Measurements from ENCODE around the gene ISM2. TPM values are rescaled to one million over a fixed set of nuclear protein-coding genes. Genes with fewer than 3 reads are reported as not detected.

ISM2 gene
- total RNA-seq, 4 donors from 2014 or later, result not detected

GRCh38 chr14:77470224-77470870, 28.3 kb downstream of the ISM2 start:
- no peak overlapping the region for H3K27ac ChIP-seq
- peaks cover 0 to 44% (median 0%) of the 10 kb centered on the region in 3 donors for H3K36me3 ChIP-seq
- no peak for DNase-seq

DNA sequence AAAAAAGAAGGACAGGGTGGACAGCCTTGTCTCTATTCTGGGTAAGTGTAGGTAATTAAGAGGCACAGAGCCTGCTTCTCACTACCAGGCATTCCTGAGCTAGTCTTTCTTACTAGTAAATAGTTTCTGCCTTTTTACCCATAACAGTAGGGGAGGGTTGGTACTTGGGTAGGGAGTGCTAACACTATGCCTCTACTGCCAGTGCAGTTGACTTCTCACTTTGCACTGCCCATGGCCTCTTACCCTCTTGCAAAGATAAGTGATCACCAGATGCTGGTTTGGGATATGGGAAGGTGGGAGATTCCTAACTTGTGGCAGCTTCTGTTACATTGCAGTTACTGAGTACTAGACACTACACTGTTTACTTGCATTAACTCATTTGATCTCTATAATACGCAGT, 29.1 kb downstream of the ISM2 start:
- H3K27ac ChIP-seq, result no peak overlapping the region
- TF ChIP-seq POLR2A (IDR thresholded peaks at IDR 0.05) (no peak), CTCF (IDR thresholded peaks at IDR 0.05) (no peak)
- H3K4me1 ChIP-seq, result no peaks in the 10 kb centered on the region
- no peak for DNase-seq
- no peaks in the 10 kb centered on the region for H3K27me3 ChIP-seq
- no peaks in the 10 kb centered on the region for H3K9me3 ChIP-seq
- no peak overlapping the region for H3K4me3 ChIP-seq
- H3K36me3 ChIP-seq, result peaks cover 0 to 52% (median 0%) of the 10 kb centered on the region in 3 donors

More at GRCh38 chr14:77470224-77470870, 28.3 kb downstream of the ISM2 start:
- TF ChIP-seq POLR2A (IDR thresholded peaks at IDR 0.05), result no peak
- no peak for TF ChIP-seq CTCF (IDR thresholded peaks at IDR 0.05)
- Histone ChIP-seq H3K4me3 (no peak overlapping the region), H3K4me1 (no peaks in the 10 kb centered on the region), H3K9me3 (no peaks in the 10 kb centered on the region), H3K27me3 (no peaks in the 10 kb centered on the region)

- Histone ChIP-seq H3K27me3 (no peaks in the 10 kb centered on the region), H3K4me3 (no peak overlapping the region), H3K27ac (no peak overlapping the region), H3K36me3 (peaks cover 0 to 57% (median 0%) of the 10 kb centered on the region in 3 donors), H3K9me3 (no peaks in the 10 kb centered on the region), H3K4me1 (no peaks in the 10 kb centered on the region)
- TF ChIP-seq POLR2A (IDR thresholded peaks at IDR 0.05) (no peak), CTCF (IDR thresholded peaks at IDR 0.05) (no peak)
- no peak for DNase-seq
Measured at GRCh38 chr14:77469067-77469505, 29.5 kb downstream of the ISM2 start.

DNA sequence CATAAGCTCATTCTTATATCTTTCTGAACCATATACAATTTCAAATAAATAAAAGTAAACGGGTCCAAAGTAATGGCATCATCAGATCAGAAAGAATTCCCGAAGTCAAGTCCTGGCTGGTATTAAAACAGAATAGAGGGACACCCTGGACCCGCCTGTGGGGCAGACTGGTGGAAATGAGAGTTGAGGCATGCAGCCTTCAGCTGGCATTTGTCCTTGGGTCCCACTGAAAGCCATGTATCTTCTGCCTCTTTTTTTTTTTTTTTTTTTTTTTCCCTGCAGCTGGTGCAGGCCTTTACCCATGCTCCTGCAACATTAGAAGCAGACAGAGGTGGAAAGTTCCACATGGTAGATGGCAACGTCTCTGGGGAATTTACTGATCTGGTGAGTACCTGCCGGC, 30.8 kb downstream of the ISM2 start:
- Histone ChIP-seq H3K4me3 (no peak overlapping the region), H3K4me1 (no peaks in the 10 kb centered on the region), H3K27ac (no peak overlapping the region), H3K9me3 (no peaks in the 10 kb centered on the region), H3K36me3 (peaks cover 0 to 70% (median 0%) of the 10 kb centered on the region in 3 donors), H3K27me3 (no peaks in the 10 kb centered on the region)
- TF ChIP-seq POLR2A (IDR thresholded peaks at IDR 0.05), result no peak
- no peak for TF ChIP-seq CTCF (IDR thresholded peaks at IDR 0.05)
- no peak for DNase-seq

- H3K4me1 ChIP-seq, result peaks cover 0 to 14% (median 8%) of the 10 kb centered on the region in 4 donors
- no peaks in the 10 kb centered on the region for H3K27me3 ChIP-seq
- no peaks in the 10 kb centered on the region for H3K9me3 ChIP-seq
- H3K36me3 ChIP-seq, result peaks cover 0 to 46% (median 0%) of the 10 kb centered on the region in 3 donors
- H3K4me3 ChIP-seq, result peak overlapping the region; percentile 74 to 98 (median 86)
- H3K27ac ChIP-seq, result no peak overlapping the region
- TF ChIP-seq CTCF (IDR thresholded peaks at IDR 0.05) (peak in 5 of 6 experiments; percentile 46 to 58 (median 54)), POLR2A (IDR thresholded peaks at IDR 0.05) (no peak)
- DNase-seq, result peak in 2 of 3 donors; percentile 78 to 82
Measured at GRCh38 chr14:77459072-77459723, 39.4 kb downstream of the ISM2 start.
